Stomach (tissue), 9 donors: ENCODE data around the gene RIC8A. TPM values are rescaled to one million over a fixed set of nuclear protein-coding genes. Genes with fewer than 3 reads are reported as not detected.

Experiments
- DNase-seq, 2 donors: peaks; one replicate each; pipeline versions ENCODE4 v3.0.0 to v3.0.0-alpha.2; 2013 to 2019
- H3K27ac ChIP-seq, 5 donors: fragments of 200-600 bp in 4 of 5; sonication (generic) in 4 of 5; one replicate each; pipeline ENCODE4 v1.5.1; 2013 to 2019; ENCODE audit warnings: mild to moderate bottlenecking in 1 of 5, moderate library complexity in 1 of 5
- H3K27me3 ChIP-seq, 3 donors: fragments of 200-600 bp; sonication (generic); one replicate each; pipeline ENCODE4 v1.5.1; 2017 to 2019; ENCODE audit warnings: mixed run types in 1 of 3
- H3K36me3 ChIP-seq, 4 donors: fragments of 200-600 bp; sonication (generic); 1 replicate in 3 of 4; 2 replicates in 1 of 4; pipeline ENCODE4 v1.5.1; 2016 to 2019
- H3K4me1 ChIP-seq, 4 donors: fragments of 200-600 bp; sonication (generic); one replicate each; pipeline ENCODE4 v1.5.1; 2016 to 2019
- H3K4me3 ChIP-seq, 4 donors: fragments of 200-600 bp; sonication (generic) in 3 of 4; one replicate each; pipeline ENCODE4 v1.5.1; 2016 to 2019; ENCODE audit warnings: mild to moderate bottlenecking in 1 of 4
- H3K9me3 ChIP-seq, 4 donors: fragments of 200-600 bp; sonication (generic); one replicate each; pipeline ENCODE4 v1.5.1; 2016 to 2019
- CTCF ChIP-seq, 7 experiments: fragments of 450-650 bp in 4 of 7; fragments of 200-600 bp in 3 of 7; sonication (generic) in 3 of 7; IDR thresholded peaks; one replicate each; pipeline ENCODE4 v1.5.1; 2016 to 2019; ENCODE audit warnings: antibody characterized with exemption in 7 of 7, control low read depth in 2 of 7, mild to moderate bottlenecking in 1 of 7
- EP300 ChIP-seq: sonication (generic); formaldehyde crosslinking; IDR thresholded peaks from one replicate; pipeline ENCODE4 v1.6.1; 2017; ENCODE audit warnings: antibody characterized with exemption
- POLR2A ChIP-seq, 4 donors: fragments of 450-650 bp; IDR thresholded peaks; one replicate each; pipeline ENCODE4 v1.6.1; 2016; ENCODE audit warnings: antibody characterized with exemption in 4 of 4, control low read depth in 2 of 4, mild to moderate bottlenecking in 1 of 4, moderate library complexity in 1 of 4
- POLR2AphosphoS5 ChIP-seq, 3 donors: sonication (generic); formaldehyde crosslinking; IDR thresholded peaks; one replicate each; pipeline ENCODE4 v1.6.1; 2016; ENCODE audit warnings: antibody characterized with exemption in 3 of 3
- WGBS, 5 donors: extraction: QIAGEN DNeasy Blood & Tissue Kit in 3 of 5; methylation state at CpG; one replicate each; pipeline versions ENCODE4 v1.1.5 to v1.1.7; 2013 to 2018; 5-methylcytosine and 5-hydroxymethylcytosine counted together
- intact Hi-C: fragments of 100-400 bp; cut with DNase I; formaldehyde crosslinking; loops from one replicate; pipeline ENCODE4 v1.15.1; 2023; ENCODE audit warnings: low total_unique reads
- polyA plus RNA-seq, 3 donors: library from polyadenylated mRNA; stranded (reverse); fragments of 200-250 nt; gene quantifications; one replicate each; pipeline ENCODE4 v1.2.3, GENCODE V29; 2013
- total RNA-seq, 5 donors: library from RNA; depleted of rRNA; stranded (reverse); fragments of >200 nt; gene quantifications; one replicate each; pipeline versions ENCODE4 v1.1.0 to v1.2.3, GENCODE V29; 2014 to 2016
- donor health status: healthy with polysubstance abuse.
- donor health status: Bipolar disorder and iron deficiency.
- donor health status: healthy.

Gene RIC8A
- total and polyA plus RNA-seq, 8 donors, result 39.2 to 262 (median 63.9) TPM

GRCh38 chr11:221539-221938 lies 14.0 kb downstream of the RIC8A start:
- DNase-seq, result no peak
- TF ChIP-seq CTCF (IDR thresholded peaks at IDR 0.05) (no peak), EP300 (no peak), POLR2AphosphoS5 (IDR thresholded peaks at IDR 0.05) (no peak), POLR2A (IDR thresholded peaks at IDR 0.05) (no peak)
- no peaks in the 10 kb centered on the region for H3K4me1 ChIP-seq
- intact Hi-C loops, result no loop called here
- H3K36me3 ChIP-seq, result peaks cover 5 to 39% (median 31%) of the 10 kb centered on the region in 4 donors
- no peaks in the 10 kb centered on the region for H3K9me3 ChIP-seq
- H3K4me3 ChIP-seq, result no peak overlapping the region
- WGBS, 5 donors, result 83 to 93% (median 85%) methylated on average over 7 of the region's 7 CpGs
- no peak overlapping the region for H3K27ac ChIP-seq
- H3K27me3 ChIP-seq, result no peaks in the 10 kb centered on the region

GRCh38 chr11:221998-222789 lies 14.7 kb downstream of the RIC8A start:
- Histone ChIP-seq H3K9me3 (no peaks in the 10 kb centered on the region), H3K27me3 (no peaks in the 10 kb centered on the region), H3K4me1 (no peaks in the 10 kb centered on the region), H3K4me3 (no peak overlapping the region), H3K36me3 (peaks cover 5 to 39% (median 30%) of the 10 kb centered on the region in 4 donors), H3K27ac (no peak overlapping the region)
- 92 to 96% (median 93%) methylated on average over 14 of the region's 14 CpGs for WGBS, 5 donors
- DNase-seq, result no peak
- intact Hi-C loops, result no loop called here
- TF ChIP-seq CTCF (IDR thresholded peaks at IDR 0.05) (no peak), EP300 (no peak), POLR2A (IDR thresholded peaks at IDR 0.05) (no peak), POLR2AphosphoS5 (IDR thresholded peaks at IDR 0.05) (no peak)

- no peak for DNase-seq
- 80 to 88% (median 84%) methylated on average over 16 of the region's 16 CpGs for WGBS, 5 donors
- no peaks in the 10 kb centered on the region for H3K27me3 ChIP-seq
- no peaks in the 10 kb centered on the region for H3K9me3 ChIP-seq
- no peak for TF ChIP-seq EP300
- no peak for TF ChIP-seq CTCF (IDR thresholded peaks at IDR 0.05)
- no peak for TF ChIP-seq POLR2A (IDR thresholded peaks at IDR 0.05)
- no peak for TF ChIP-seq POLR2AphosphoS5 (IDR thresholded peaks at IDR 0.05)
- H3K4me1 ChIP-seq, result no peaks in the 10 kb centered on the region
- peaks cover 4 to 30% (median 26%) of the 10 kb centered on the region in 4 donors for H3K36me3 ChIP-seq
- no peak overlapping the region for H3K27ac ChIP-seq
- intact Hi-C loops, result no loop called here
- H3K4me3 ChIP-seq, result no peak overlapping the region
These were observed 15.7 kb downstream of the RIC8A start for GRCh38 chr11:223026-223789.

- TF ChIP-seq POLR2AphosphoS5 (IDR thresholded peaks at IDR 0.05) (no peak), POLR2A (IDR thresholded peaks at IDR 0.05) (no peak), EP300 (no peak), CTCF (IDR thresholded peaks at IDR 0.05) (no peak)
- 92 to 100% (median 95%) methylated on average over 7 to 9 of the region's 9 CpGs for WGBS, 5 donors
- DNase-seq, result no peak
These were observed 16.4 kb downstream of the RIC8A start for GRCh38 chr11:223884-224283.

More at GRCh38 chr11:223884-224283, 16.4 kb downstream of the RIC8A start:
- H3K27me3 ChIP-seq, result no peaks in the 10 kb centered on the region
- peaks cover 0 to 24% (median 20%) of the 10 kb centered on the region in 4 donors for H3K36me3 ChIP-seq
- intact Hi-C loops, result no loop called here
- no peak overlapping the region for H3K4me3 ChIP-seq
- H3K9me3 ChIP-seq, result no peaks in the 10 kb centered on the region
- no peaks in the 10 kb centered on the region for H3K4me1 ChIP-seq
- no peak overlapping the region for H3K27ac ChIP-seq
